HG03521 (cell line): ENCODE results near the gene PTTG1IP.

Experiments used
- ATAC-seq: cut with Tn5 transposase; IDR thresholded peaks from one replicate; pipeline ENCODE4 v1.9.1; 2021; ENCODE audit warnings: mild to moderate bottlenecking, moderate library complexity; ENCODE audit not compliant: unreplicated experiment

The PTTG1IP gene

GRCh38 chr21:44896561-44897286, 23.2 kb upstream of the PTTG1IP start:
- ATAC-seq: no peak

GRCh38 chr21:44895859-44896258, 22.4 kb upstream of the PTTG1IP start:
- ATAC-seq: no peak

- no peak for ATAC-seq
Observed at GRCh38 chr21:44894687-44895302, 21.3 kb upstream of the PTTG1IP start.

- ATAC-seq: no peak
Observed at GRCh38 chr21:44893948-44894656, 20.6 kb upstream of the PTTG1IP start.

- ATAC-seq: no peak
Observed at GRCh38 chr21:44893278-44893556, 19.7 kb upstream of the PTTG1IP start.

- ATAC-seq: no peak
Observed at GRCh38 chr21:44892536-44893277, 19.2 kb upstream of the PTTG1IP start.

GRCh38 chr21:44892095-44892494, 18.6 kb upstream of the PTTG1IP start:
- no peak for ATAC-seq

- no peak for ATAC-seq
Observed at GRCh38 chr21:44891631-44892031, 18.1 kb upstream of the PTTG1IP start.

- no peak for ATAC-seq
Observed at GRCh38 chr21:44890961-44891541, 17.6 kb upstream of the PTTG1IP start.

- ATAC-seq: no peak
Observed at GRCh38 chr21:44890338-44890931, 16.9 kb upstream of the PTTG1IP start.

- no peak for ATAC-seq
Observed at GRCh38 chr21:44889625-44890337, 16.3 kb upstream of the PTTG1IP start.

- ATAC-seq: no peak
Observed at GRCh38 chr21:44888581-44889550, 15.4 kb upstream of the PTTG1IP start.

GRCh38 chr21:44887807-44888580, 14.5 kb upstream of the PTTG1IP start:
- no peak for ATAC-seq

- no peak for ATAC-seq
Observed at GRCh38 chr21:44887126-44887806, 13.8 kb upstream of the PTTG1IP start.

- no peak for ATAC-seq
Observed at GRCh38 chr21:44886113-44887075, 12.9 kb upstream of the PTTG1IP start.

GRCh38 chr21:44885615-44886014, 12.1 kb upstream of the PTTG1IP start:
- no peak for ATAC-seq

- ATAC-seq: no peak
Observed at GRCh38 chr21:44884097-44884496, 10.6 kb upstream of the PTTG1IP start.
